Measurements from ENCODE around the gene BARHL1. TPM values are rescaled to one million over a fixed set of nuclear protein-coding genes. Genes with fewer than 3 reads are reported as not detected.

Gene BARHL1
- total RNA-seq, 1 experiment from 2014 or later, result not detected

GRCh38 chr9:132586830-132587591 is 4.6 kb downstream of the BARHL1 start:
- Histone ChIP-seq H2BK20ac (ENCODE audit: low read depth, low read length, poor library complexity, severe bottlenecking) (no peak overlapping the region), H3K9me3 (ENCODE audit: control insufficient read depth, low read depth, low read length) (no peaks in the 10 kb centered on the region), H3K14ac (ENCODE audit: insufficient read depth, low read length) (peak overlapping the region; percentile 39; the same call in 1 of the 2 replicates), H4K8ac (replicated peaks; ENCODE audit: insufficient read length, low read depth, low read length) (no peak overlapping the region), H3K4me2 (ENCODE audit: insufficient read depth, insufficient read length, low read length) (peak overlapping the region; percentile 9), H4K20me1 (ENCODE audit: control insufficient read depth, insufficient read depth, insufficient read length) (peaks cover 2% of the 10 kb centered on the region), H2BK15ac (ENCODE audit: low read depth, low read length) (no peak overlapping the region), H2AK5ac (ENCODE audit: insufficient read length, low read length) (no peak overlapping the region), H4K91ac (ENCODE audit: insufficient read length, low read depth, low read length) (no peak overlapping the region), H3K27me3 (ENCODE audit: insufficient read depth, low read length) (peaks cover 93% of the 10 kb centered on the region), H3K23me2 (ENCODE audit: insufficient read length, low read depth, low read length, poor library complexity, severe bottlenecking) (peaks cover 19% of the 10 kb centered on the region), H3T11ph (ENCODE audit: low read length) (no peak overlapping the region), H2BK5ac (ENCODE audit: insufficient read length, low read length) (no peak overlapping the region), H4K5ac (ENCODE audit: insufficient read length, low read depth, low read length) (no peak overlapping the region), H2AFZ (ENCODE audit: low read length) (no peak overlapping the region), H3K79me1 (ENCODE audit: insufficient read depth, low read depth, low read length, poor library complexity, severe bottlenecking) (no peaks in the 10 kb centered on the region), H2BK12ac (ENCODE audit: insufficient read length, low read depth, low read length) (no peak overlapping the region), H3K4me1 (ENCODE audit: insufficient read depth, low read length) (peaks cover 7% of the 10 kb centered on the region; the same call in 1 of the 2 replicates), H3K4ac (ENCODE audit: low read depth, low read length) (no peak overlapping the region), H3K56ac (ENCODE audit: insufficient read length, low read depth, low read length) (no peak overlapping the region), H2BK120ac (ENCODE audit: low read depth, low read length, poor library complexity, severe bottlenecking) (no peak overlapping the region), H3K23ac (ENCODE audit: insufficient read length, low read depth, low read length) (no peak overlapping the region), H3K18ac (ENCODE audit: insufficient read length, low read depth, low read length) (no peak overlapping the region), H3K9ac (ENCODE audit: extremely low read depth, insufficient read length, low read length) (no peak overlapping the region), H3K27ac (ENCODE audit: insufficient read length, low read depth, low read length) (no peak overlapping the region), H3K79me2 (ENCODE audit: insufficient read depth, low read length) (no peaks in the 10 kb centered on the region)
- WGBS (ENCODE audit: extremely low coverage, insufficient read length, low lambda C conversion rate), result no CpG with 5 or more reads among the region's 74 CpGs
- peaks cover 95% of the 10 kb centered on the region for H3K27me3 Mint-ChIP-seq (ENCODE audit: low read depth)
- no peaks in the 10 kb centered on the region for H3K36me3 Mint-ChIP-seq (ENCODE audit: insufficient read depth in 1 of 3, low read depth in 3 of 3)
- H3K4me1 Mint-ChIP-seq, result peaks cover 31 to 59% of the 10 kb centered on the region in 2 experiments
- no peak for DNase-seq
- peaks cover 3 to 7% of the 10 kb centered on the region in 2 experiments; a peak in 2 of 5 replicates for H3K9me3 Mint-ChIP-seq
- H3K4me3 Mint-ChIP-seq, result peak overlapping the region; percentile 27 to 44; a peak in 4 of 5 replicates
- TF ChIP-seq CTCF (conservative IDR thresholded peaks at IDR 0.05), result no peak
- no peak overlapping the region for H3K27ac Mint-ChIP-seq
